Parathyroid adenoma (tissue), 2 donors: ENCODE measurements around the gene ZDHHC14.

ENCODE experiments used
- H2AFZ ChIP-seq: fragments of 300-600 bp; sonication (generic); one replicate; pipeline ENCODE4 v1.7.0; 2017; ENCODE audit warnings: antibody characterized with exemption, mild to moderate bottlenecking
- H3K27ac ChIP-seq: fragments of 300-600 bp; sonication (generic); one replicate; pipeline ENCODE4 v1.7.0; 2017
- H3K27me3 ChIP-seq: fragments of 300-600 bp; sonication (generic); one replicate; pipeline ENCODE4 v1.7.0; 2017; ENCODE audit warnings: low read length; ENCODE audit not compliant: control insufficient read depth, insufficient read depth
- H3K36me3 ChIP-seq: fragments of 300-600 bp; sonication (generic); one replicate; pipeline ENCODE4 v1.7.0; 2017; ENCODE audit warnings: low read length; ENCODE audit not compliant: control insufficient read depth, insufficient read depth
- H3K4me1 ChIP-seq: fragments of 300-600 bp; sonication (generic); one replicate; pipeline ENCODE4 v1.7.0; 2017; ENCODE audit warnings: control low read depth
- H3K4me2 ChIP-seq: fragments of 300-600 bp; sonication (generic); one replicate; pipeline ENCODE4 v1.7.0; 2017; ENCODE audit warnings: low read length
- H3K4me3 ChIP-seq: fragments of 300-600 bp; sonication (generic); one replicate; pipeline ENCODE4 v1.7.0; 2017; ENCODE audit warnings: low read depth, low read length
- H3K79me2 ChIP-seq: fragments of 300-600 bp; sonication (generic); one replicate; pipeline ENCODE4 v1.7.0; 2017; ENCODE audit warnings: control low read depth
- H3K9ac ChIP-seq: fragments of 300-600 bp; sonication (generic); one replicate; pipeline ENCODE4 v1.7.0; 2017; ENCODE audit warnings: mild to moderate bottlenecking
- H3K9me3 ChIP-seq: fragments of 300-600 bp; sonication (generic); one replicate; pipeline ENCODE4 v1.7.0; 2017; ENCODE audit warnings: low read length; ENCODE audit not compliant: control insufficient read depth
- TF ChIP-seq, protein P1 (sequence below): fragments of 300-600 bp; sonication (generic); IDR thresholded peaks from one replicate; pipeline ENCODE4 v1.7.0; 2017; ENCODE audit warnings: antibody characterized with exemption, mild to moderate bottlenecking
- donor health status: primary hyperparathyroidism.

ZDHHC14 gene

GRCh38 chr6:157631838-157632614 lies 251.0 kb downstream of the ZDHHC14 start:
- H3K4me2 ChIP-seq, result no peak overlapping the region
- H3K27me3 ChIP-seq, result no peaks in the 10 kb centered on the region
- H3K9me3 ChIP-seq, result no peaks in the 10 kb centered on the region
- no peak overlapping the region for H2AFZ ChIP-seq
- H3K27ac ChIP-seq, result no peak overlapping the region
- no peaks in the 10 kb centered on the region for H3K79me2 ChIP-seq
- H3K9ac ChIP-seq, result no peak overlapping the region
- no peaks in the 10 kb centered on the region for H3K36me3 ChIP-seq
- TF ChIP-seq, protein P1, sequence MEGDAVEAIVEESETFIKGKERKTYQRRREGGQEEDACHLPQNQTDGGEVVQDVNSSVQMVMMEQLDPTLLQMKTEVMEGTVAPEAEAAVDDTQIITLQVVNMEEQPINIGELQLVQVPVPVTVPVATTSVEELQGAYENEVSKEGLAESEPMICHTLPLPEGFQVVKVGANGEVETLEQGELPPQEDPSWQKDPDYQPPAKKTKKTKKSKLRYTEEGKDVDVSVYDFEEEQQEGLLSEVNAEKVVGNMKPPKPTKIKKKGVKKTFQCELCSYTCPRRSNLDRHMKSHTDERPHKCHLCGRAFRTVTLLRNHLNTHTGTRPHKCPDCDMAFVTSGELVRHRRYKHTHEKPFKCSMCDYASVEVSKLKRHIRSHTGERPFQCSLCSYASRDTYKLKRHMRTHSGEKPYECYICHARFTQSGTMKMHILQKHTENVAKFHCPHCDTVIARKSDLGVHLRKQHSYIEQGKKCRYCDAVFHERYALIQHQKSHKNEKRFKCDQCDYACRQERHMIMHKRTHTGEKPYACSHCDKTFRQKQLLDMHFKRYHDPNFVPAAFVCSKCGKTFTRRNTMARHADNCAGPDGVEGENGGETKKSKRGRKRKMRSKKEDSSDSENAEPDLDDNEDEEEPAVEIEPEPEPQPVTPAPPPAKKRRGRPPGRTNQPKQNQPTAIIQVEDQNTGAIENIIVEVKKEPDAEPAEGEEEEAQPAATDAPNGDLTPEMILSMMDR, result no peak
- no peak overlapping the region for H3K4me3 ChIP-seq
- H3K4me1 ChIP-seq, result no peaks in the 10 kb centered on the region

DNA sequence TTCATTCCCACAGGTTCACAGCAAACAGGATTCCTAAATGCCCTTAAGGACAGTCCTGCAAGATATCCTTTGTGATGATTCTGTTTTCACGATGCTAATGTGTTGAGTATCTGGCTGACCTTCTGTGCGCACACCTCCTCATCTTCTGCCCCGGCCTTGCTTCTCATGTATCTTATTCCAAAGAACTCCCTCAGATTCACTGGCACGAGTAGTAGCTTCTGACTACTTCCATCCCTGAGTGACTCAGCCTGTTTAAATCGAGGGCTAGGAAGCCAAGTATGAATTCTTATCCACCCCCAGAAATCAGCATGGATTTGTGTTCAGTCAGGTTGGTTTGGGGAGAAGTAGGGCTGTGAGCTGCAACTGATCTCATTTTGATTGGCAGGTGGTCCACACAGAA lies 251.8 kb downstream of the ZDHHC14 start:
- Histone ChIP-seq H3K4me3 (no peak overlapping the region), H2AFZ (no peak overlapping the region), H3K9me3 (no peaks in the 10 kb centered on the region), H3K79me2 (no peaks in the 10 kb centered on the region), H3K9ac (no peak overlapping the region), H3K27me3 (no peaks in the 10 kb centered on the region), H3K4me1 (no peaks in the 10 kb centered on the region), H3K4me2 (no peak overlapping the region), H3K36me3 (no peaks in the 10 kb centered on the region), H3K27ac (no peak overlapping the region)
- TF ChIP-seq, protein P1, result no peak

GRCh38 chr6:157634546-157634945 lies 253.6 kb downstream of the ZDHHC14 start:
- TF ChIP-seq, protein P1, result no peak
- Histone ChIP-seq H3K9me3 (no peaks in the 10 kb centered on the region), H3K27ac (no peak overlapping the region), H3K4me2 (no peak overlapping the region), H3K9ac (no peak overlapping the region), H3K4me1 (no peaks in the 10 kb centered on the region), H2AFZ (no peak overlapping the region), H3K27me3 (no peaks in the 10 kb centered on the region), H3K36me3 (no peaks in the 10 kb centered on the region), H3K79me2 (no peaks in the 10 kb centered on the region), H3K4me3 (no peak overlapping the region)

DNA sequence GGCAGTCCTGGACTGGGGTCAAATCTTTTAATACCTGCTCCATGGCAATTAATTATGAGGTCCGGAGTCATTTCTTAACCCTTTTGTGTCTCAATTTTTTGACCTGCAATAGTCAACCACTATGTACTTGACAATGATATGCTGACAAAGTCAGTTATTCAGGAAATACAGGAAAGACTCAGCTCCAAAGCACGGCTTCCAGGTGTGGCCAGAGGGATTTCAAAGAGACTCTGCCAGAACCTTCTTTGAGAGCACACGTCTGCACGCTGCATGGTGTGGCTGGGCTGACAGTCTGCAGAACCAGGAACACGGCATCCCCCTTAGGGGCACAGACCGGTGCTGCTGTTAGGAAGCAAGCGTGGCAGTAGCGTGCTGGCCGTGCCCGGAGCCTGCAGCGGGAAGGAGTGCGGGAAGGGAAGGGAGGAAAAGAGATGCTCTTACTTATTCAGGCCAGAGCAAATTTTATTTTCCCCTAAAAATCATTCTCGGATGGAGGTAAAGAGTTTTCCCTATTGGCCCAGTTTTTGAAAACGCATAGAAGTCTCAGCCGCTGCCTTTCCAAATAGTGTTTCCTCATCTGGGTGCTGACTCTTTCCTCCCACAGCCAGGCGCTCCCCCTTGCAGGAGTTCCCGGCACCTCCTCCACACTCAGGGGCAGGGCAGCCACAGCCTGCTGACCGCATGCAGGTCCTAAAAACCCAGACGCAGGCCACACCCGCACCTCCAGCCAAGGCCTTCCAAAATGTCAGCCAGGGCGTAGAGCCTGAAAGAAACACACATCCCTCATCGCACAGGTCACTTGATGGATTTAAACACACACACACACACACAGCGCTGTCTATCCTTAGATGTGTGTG lies 254.6 kb downstream of the ZDHHC14 start:
- Histone ChIP-seq H2AFZ (no peak overlapping the region), H3K79me2 (no peaks in the 10 kb centered on the region), H3K36me3 (no peaks in the 10 kb centered on the region), H3K4me1 (no peaks in the 10 kb centered on the region), H3K4me3 (no peak overlapping the region), H3K9ac (no peak overlapping the region), H3K27me3 (no peaks in the 10 kb centered on the region), H3K9me3 (no peaks in the 10 kb centered on the region), H3K4me2 (no peak overlapping the region), H3K27ac (no peak overlapping the region)
- TF ChIP-seq, protein P1, result no peak
